ENCODE data around the gene SMIM11.
"Not testable (repeated sequence)": the region's sequence is repeated elsewhere in the genome, so short reads cannot be mapped to it uniquely, and the experiment has no call there.

The SMIM11 gene

GRCh38 chr21:34363733-34364132 lies 11.6 kb upstream of the SMIM11 start, which contains the start of gene KCNE2:
TSS of gene KCNE2 (plus strand) at chr21:34364006. CDS start at chr21:34370479, 6,473 bp downstream.
- no peak within 1 kb of the TSS for H3K4me3 ChIP-seq (ENCODE audit: low read depth, low read length)
- TF ChIP-seq, protein P1, sequence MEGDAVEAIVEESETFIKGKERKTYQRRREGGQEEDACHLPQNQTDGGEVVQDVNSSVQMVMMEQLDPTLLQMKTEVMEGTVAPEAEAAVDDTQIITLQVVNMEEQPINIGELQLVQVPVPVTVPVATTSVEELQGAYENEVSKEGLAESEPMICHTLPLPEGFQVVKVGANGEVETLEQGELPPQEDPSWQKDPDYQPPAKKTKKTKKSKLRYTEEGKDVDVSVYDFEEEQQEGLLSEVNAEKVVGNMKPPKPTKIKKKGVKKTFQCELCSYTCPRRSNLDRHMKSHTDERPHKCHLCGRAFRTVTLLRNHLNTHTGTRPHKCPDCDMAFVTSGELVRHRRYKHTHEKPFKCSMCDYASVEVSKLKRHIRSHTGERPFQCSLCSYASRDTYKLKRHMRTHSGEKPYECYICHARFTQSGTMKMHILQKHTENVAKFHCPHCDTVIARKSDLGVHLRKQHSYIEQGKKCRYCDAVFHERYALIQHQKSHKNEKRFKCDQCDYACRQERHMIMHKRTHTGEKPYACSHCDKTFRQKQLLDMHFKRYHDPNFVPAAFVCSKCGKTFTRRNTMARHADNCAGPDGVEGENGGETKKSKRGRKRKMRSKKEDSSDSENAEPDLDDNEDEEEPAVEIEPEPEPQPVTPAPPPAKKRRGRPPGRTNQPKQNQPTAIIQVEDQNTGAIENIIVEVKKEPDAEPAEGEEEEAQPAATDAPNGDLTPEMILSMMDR (IDR thresholded peaks at IDR 0.05; ENCODE audit: borderline replicate concordance, insufficient read depth, low read depth, low read length): no peak

GRCh38 chr21:34364921-34365320 lies 10.4 kb upstream of the SMIM11 start:
- TF ChIP-seq, protein P1 (IDR thresholded peaks at IDR 0.05; ENCODE audit: borderline replicate concordance, insufficient read depth, low read depth, low read length): no peak
- H3K4me3 ChIP-seq (ENCODE audit: low read depth, low read length): no peak overlapping the region

- TF ChIP-seq, protein P1 (IDR thresholded peaks at IDR 0.05; ENCODE audit: borderline replicate concordance, insufficient read depth, low read depth, low read length): no peak
- H3K4me3 ChIP-seq (ENCODE audit: low read depth, low read length): no peak overlapping the region
Observed at GRCh38 chr21:34365809-34366208, 9.5 kb upstream of the SMIM11 start.

- H3K4me3 ChIP-seq (ENCODE audit: low read depth, low read length): no peak overlapping the region
- TF ChIP-seq, protein P1 (IDR thresholded peaks at IDR 0.05; ENCODE audit: borderline replicate concordance, insufficient read depth, low read depth, low read length): peak; percentile 61; the same call in 1 of the 2 replicates
Observed at GRCh38 chr21:34367320-34367935, 7.9 kb upstream of the SMIM11 start.

DNA sequence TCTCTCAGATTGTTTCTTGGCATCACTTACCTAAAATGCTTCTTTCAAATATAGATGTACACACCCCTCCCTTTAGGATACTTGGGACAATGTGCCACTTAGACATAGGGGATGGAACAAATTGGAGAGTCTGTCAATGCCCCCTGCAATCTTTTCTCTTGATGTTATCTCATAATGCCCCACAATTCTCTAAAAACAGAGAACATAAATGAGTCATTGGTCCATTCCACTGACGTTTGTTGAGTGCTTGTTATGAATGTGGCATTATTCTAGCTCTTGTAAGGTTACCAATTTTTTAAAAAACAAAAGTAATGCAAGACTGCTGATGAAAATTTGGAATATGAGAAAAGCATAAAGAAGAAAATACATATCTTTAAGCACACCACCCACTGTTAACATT lies 5.6 kb upstream of the SMIM11 start:
- H3K4me3 ChIP-seq (ENCODE audit: low read depth, low read length): no peak overlapping the region
- TF ChIP-seq, protein P1 (IDR thresholded peaks at IDR 0.05; ENCODE audit: borderline replicate concordance, insufficient read depth, low read depth, low read length): no peak

GRCh38 chr21:34372321-34372720 lies 3.0 kb upstream of the SMIM11 start:
- H3K4me3 ChIP-seq (ENCODE audit: low read depth, low read length): no peak overlapping the region
- TF ChIP-seq, protein P1 (IDR thresholded peaks at IDR 0.05; ENCODE audit: borderline replicate concordance, insufficient read depth, low read depth, low read length): no peak

DNA sequence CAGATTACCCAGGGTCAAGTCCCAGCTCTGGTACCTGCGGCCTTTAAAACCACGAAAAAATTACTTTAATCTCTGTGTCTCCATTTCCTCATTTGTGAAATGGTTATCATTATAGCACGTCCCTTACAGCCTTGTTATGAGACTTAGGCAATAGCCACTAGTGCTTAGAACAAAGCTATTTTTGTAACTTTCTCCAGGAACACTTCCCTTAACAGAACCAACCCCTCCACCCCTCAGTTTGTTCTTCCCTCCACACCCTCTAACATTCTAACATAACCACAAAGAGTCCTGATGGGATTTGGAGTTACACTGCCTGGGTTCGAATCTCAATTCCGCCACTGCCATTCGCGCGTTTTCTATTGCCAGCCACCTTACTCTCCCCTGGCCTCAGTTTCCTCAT lies 845 bp upstream of the SMIM11 start:
- not testable (repeated sequence) for H3K4me3 ChIP-seq (ENCODE audit: low read depth, low read length)

GRCh38 chr21:34375619-34375972 lies 289 bp downstream of the SMIM11 start:
- H3K4me3 ChIP-seq (ENCODE audit: low read depth, low read length): not testable (repeated sequence)

DNA sequence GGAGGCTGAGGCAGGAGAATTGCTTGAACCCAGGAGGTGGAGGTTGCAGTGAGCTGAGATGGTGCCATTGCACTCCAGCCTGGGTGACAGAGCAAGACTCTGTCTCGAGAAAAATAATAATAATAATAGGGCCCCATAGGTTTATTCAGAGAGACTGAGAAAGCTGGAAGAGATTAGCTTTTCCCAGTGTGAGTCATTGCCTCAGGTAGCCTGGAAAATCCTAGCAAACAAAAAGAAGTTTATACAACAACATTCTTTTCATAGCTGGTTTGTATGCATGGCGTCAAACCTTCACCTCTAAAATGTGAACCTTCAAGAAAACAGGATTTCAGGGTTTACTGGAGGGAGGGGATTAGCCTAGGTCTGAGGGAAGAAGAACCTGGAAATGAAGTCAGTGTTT lies 7.8 kb downstream of the SMIM11 start:
- H3K4me3 ChIP-seq (ENCODE audit: low read depth, low read length): not testable (repeated sequence)

GRCh38 chr21:34383724-34384415 lies 8.6 kb downstream of the SMIM11 start:
- H3K4me3 ChIP-seq (ENCODE audit: low read depth, low read length): not testable (repeated sequence)

DNA sequence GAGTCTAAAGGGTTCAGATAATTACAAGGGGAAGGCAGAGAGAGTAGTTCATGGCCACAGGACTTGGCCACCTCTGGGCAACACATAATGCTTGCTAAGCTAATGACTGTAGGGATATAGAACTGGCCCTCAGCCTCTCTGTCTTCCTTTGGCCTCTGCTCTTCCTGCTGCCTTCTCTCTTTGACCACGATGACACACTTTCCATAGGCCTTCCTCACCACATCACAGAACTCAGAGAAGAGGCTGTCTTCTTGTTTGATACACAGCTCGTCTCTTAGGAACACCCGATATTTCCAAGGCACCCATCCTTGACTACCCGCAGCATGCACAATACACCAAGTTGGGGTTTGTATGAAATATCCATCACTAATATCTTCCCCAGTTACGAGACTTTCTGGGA lies 25.2 kb downstream of the SMIM11 start:
- H3K4me3 ChIP-seq (ENCODE audit: low read depth, low read length): not testable (repeated sequence)

DNA sequence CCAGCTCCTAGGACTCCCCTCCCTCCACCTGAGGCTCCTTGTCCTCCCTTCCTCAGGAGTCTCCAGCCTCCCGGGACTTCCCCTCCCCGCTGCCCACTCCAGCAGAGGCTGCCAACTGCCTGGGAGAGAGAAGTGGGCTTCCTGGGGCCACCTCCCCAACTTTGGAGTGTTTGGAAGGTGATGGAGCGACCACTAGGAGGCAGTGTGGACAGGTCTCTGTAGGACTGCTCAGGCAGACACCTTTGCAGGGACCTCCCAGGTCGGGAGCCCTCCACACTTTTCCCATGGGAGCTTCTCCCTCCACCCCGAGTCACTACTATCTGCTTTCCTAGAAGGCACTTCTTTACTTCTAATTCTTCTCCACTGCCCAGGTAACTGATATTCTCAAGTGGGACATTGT lies 29.4 kb downstream of the SMIM11 start:
- H3K4me3 ChIP-seq (ENCODE audit: low read depth, low read length): not testable (repeated sequence)
